ENCODE measurements around the gene BTBD7.

BTBD7 gene

DNA sequence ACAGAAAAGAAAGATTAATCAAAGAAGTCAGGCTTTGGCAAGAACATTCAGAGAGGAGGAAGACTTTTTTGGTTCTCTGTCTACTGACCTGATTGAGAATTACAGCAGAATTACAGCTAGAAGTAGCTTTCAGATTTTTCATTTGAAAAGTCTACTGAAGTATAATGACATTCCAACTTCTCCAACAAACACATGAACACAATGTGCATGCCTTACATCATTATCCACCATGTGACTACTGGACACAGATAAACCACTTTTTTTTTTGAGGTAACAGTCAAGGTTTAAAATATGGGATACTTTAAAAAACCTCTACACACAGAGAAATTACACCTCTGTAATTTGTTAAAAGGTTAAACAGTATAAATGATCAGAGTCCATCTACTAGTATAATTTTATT, 12.3 kb downstream of the BTBD7 start:
- DNase-seq (ENCODE audit: low read depth) = peak; percentile 43
- no peak overlapping the region for H3K4me3 ChIP-seq (replicated peaks; ENCODE audit: low read depth, low read length)
- TF ChIP-seq, protein P1, sequence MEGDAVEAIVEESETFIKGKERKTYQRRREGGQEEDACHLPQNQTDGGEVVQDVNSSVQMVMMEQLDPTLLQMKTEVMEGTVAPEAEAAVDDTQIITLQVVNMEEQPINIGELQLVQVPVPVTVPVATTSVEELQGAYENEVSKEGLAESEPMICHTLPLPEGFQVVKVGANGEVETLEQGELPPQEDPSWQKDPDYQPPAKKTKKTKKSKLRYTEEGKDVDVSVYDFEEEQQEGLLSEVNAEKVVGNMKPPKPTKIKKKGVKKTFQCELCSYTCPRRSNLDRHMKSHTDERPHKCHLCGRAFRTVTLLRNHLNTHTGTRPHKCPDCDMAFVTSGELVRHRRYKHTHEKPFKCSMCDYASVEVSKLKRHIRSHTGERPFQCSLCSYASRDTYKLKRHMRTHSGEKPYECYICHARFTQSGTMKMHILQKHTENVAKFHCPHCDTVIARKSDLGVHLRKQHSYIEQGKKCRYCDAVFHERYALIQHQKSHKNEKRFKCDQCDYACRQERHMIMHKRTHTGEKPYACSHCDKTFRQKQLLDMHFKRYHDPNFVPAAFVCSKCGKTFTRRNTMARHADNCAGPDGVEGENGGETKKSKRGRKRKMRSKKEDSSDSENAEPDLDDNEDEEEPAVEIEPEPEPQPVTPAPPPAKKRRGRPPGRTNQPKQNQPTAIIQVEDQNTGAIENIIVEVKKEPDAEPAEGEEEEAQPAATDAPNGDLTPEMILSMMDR (IDR thresholded peaks at IDR 0.05; ENCODE audit: low read length, missing control alignments) = no peak

DNA sequence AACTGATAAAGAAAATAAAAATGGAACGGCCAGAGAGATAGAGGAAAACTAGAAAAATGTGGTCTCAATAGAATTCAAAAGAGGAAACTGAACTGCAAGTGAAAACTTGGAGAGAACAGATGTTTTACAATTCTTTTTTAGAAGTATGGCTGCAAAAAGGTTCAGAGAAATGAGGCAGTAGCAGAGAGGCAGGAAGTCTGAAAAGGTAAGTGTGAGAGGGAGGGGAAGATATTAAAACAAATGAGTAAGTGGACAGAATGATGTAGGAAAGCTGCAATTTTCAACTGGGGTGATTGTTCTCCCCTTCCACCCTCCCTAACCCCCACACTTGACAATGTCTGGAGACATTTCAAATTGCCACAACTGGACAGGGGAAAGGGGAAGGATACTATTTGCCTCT, 12.9 kb downstream of the BTBD7 start:
- TF ChIP-seq, protein P1 (IDR thresholded peaks at IDR 0.05; ENCODE audit: low read length, missing control alignments) = no peak
- DNase-seq (ENCODE audit: low read depth) = no peak
- no peak overlapping the region for H3K4me3 ChIP-seq (replicated peaks; ENCODE audit: low read depth, low read length)

DNA sequence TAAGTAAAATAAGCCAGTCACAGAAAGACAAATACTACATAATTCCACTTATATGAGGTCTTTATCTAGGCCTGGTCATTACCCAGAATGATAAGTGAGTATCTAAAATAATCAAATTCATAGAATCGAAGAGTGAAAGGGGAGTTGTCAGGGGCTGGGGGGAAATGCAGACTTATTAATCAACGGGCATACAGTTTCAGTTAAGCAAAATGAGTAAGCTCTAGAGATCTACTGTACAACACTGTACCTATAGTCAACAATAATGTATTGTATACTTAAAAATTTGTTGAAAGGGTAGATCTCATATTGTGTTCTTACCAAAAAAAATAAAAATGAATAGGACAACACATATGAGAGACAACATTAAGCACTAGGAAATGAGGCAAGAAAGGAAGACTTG, 13.3 kb downstream of the BTBD7 start:
- no peak overlapping the region for H3K4me3 ChIP-seq (replicated peaks; ENCODE audit: low read depth, low read length)
- DNase-seq (ENCODE audit: low read depth) = no peak
- TF ChIP-seq, protein P1 (IDR thresholded peaks at IDR 0.05; ENCODE audit: low read length, missing control alignments) = no peak

DNA sequence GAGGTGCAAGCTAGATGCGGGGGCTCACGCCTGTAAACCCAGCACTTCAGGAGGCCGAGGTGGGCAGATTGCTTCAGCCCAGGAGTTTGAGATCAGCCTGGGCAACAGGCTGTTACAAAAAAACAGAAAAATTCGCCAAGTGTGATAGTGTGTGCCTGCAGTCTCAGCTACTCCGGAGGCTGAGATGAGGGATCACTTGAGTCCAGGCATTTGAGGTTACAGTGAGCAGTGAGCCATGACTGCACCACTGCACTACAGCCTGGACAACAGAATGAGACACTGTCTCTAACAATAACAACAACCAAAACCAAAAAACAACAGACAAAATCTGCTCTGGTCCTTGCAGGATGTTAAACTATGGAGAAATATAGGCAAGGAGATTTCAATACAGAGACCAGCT, 13.9 kb downstream of the BTBD7 start:
- TF ChIP-seq, protein P1 (IDR thresholded peaks at IDR 0.05; ENCODE audit: low read length, missing control alignments) = no peak
- DNase-seq (ENCODE audit: low read depth) = no peak
- no peak overlapping the region for H3K4me3 ChIP-seq (replicated peaks; ENCODE audit: low read depth, low read length)

DNA sequence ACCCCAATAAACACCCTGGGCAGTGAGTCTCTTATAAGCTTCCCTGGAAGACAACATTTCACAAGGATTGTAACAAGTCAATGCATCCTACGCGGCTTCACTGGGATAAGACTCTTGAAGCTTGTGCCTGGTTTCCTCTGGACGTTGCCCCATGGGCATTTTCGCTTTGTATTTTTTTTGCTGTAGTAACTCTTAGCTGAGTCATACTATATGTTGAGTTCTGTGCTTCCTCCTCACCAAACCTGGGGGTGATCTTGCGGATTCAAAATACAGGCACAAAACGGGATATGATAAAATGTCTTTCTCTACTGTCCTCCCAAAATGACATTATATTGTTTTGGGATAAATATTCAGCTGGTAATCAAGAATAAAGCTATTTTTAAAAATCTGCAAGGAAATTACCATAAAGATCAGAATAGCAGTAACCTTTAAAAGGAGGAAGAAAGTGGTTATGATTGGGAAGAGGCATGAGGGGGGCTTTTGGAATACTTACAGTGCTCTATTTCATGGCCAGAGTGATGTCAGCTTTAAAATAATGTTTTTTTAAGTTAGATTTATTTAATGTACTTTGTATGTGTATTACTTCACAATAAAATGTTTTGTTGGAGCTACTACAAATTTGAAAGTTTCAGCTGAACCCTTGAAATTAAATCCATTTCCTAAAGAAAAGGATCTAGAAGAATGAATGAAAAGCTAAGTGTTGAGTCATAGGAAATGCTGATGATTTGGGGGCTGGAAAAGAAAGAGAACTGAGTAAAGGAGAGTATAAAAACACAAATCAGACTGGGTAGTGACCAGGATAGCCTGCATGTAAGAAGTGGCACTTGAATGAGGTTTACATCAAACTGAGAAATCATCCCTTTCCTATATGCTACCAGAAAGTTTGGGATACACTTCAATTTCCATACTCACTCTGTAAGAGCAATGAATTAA, 14.7 kb downstream of the BTBD7 start:
- H3K4me3 ChIP-seq (replicated peaks; ENCODE audit: low read depth, low read length) = no peak overlapping the region
- peak; percentile 73 for DNase-seq (ENCODE audit: low read depth)
- TF ChIP-seq, protein P1 (IDR thresholded peaks at IDR 0.05; ENCODE audit: low read length, missing control alignments) = no peak

DNA sequence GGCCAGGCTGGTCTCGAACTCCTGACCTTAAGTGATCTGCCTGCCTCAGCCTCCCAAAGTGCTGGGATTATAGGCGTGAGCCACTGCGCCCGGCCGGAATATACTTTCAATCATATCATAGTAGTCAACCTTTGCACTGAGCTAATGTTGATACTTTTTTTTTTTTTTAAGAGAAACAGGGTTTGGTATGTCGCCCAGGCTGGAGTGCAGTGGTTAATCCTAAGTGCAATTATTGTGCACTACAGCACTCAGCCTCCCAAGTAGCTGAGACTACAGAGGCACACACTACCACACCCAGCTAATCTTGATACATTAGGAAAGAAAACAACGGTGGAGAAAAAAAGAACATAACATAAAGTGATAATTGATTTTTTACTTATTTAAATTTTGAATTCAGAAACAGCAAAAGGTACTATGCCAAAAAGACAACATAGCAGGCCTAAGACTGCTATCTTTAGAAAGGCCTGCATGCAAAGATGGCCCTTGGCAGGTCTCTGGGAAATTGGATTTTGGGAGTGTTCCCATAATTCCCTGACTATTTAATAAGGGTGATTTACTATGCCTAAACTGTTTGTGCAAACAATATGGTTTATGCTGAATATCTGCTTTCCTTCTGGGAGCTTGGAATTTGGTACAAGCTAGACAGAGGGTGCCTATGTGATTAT, 15.5 kb downstream of the BTBD7 start:
- DNase-seq (ENCODE audit: low read depth) = no peak
- TF ChIP-seq, protein P1 (IDR thresholded peaks at IDR 0.05; ENCODE audit: low read length, missing control alignments) = no peak
- no peak overlapping the region for H3K4me3 ChIP-seq (replicated peaks; ENCODE audit: low read depth, low read length)

Measured in fibroblast of pulmonary artery (primary cell).